OCI-LY7 (cell line): Measurements from ENCODE around the gene SELENOP. TPM values are rescaled to one million over a fixed set of nuclear protein-coding genes. Genes with fewer than 3 reads are reported as not detected.

Source experiments
- BruUV-seq: library from RNA; stranded (reverse); fragments of 400-500 nt; replicated peaks from 2 replicates; lab custom pipeline; 2021; lab: Mats Ljungman, UMichigan
- CTCF ChIA-PET: fragments of 300-600 bp; sonication (Branson Sonifier 250); formaldehyde crosslinking; loops from one replicate; lab custom pipeline; 2022; ENCODE audit warnings: antibody characterized with exemption; ENCODE audit not compliant: unreplicated experiment; lab: Charles Lee
- POLR2A ChIA-PET: fragments of 300-600 bp; sonication (Branson Sonifier 250); formaldehyde crosslinking; loops from one replicate; lab custom pipeline; 2022; ENCODE audit warnings: antibody characterized with exemption; lab: Charles Lee
- DNase-seq: peaks from one replicate; pipeline ENCODE4 v3.0.0-alpha.2; 2015; ENCODE audit warnings: low spot score
- H2AFZ ChIP-seq: fragments of 200-600 bp; sonication (generic), shearing (Covaris generic); 2 replicates; pipeline ENCODE4 v1.6.1; 2014; ENCODE audit warnings: mild to moderate bottlenecking, antibody characterized with exemption, low read length, moderate library complexity
- H3K27ac ChIP-seq: fragments of 200-600 bp; sonication (generic); 2 replicates; pipeline ENCODE4 v1.5.1; 2014; ENCODE audit warnings: mixed run types, low read depth, mild to moderate bottlenecking, moderate library complexity, low read length, inconsistent platforms; ENCODE audit not compliant: poor library complexity, severe bottlenecking
- H3K36me3 ChIP-seq: fragments of 200-600 bp; sonication (generic); 2 replicates; pipeline ENCODE4 v1.6.1; 2014; ENCODE audit warnings: mild to moderate bottlenecking, antibody characterized with exemption, low read length, moderate library complexity, mixed read lengths; ENCODE audit not compliant: insufficient read depth
- H3K4me1 ChIP-seq: fragments of 200-600 bp; sonication (generic); 2 replicates; pipeline ENCODE4 v1.5.1; 2014; ENCODE audit warnings: mild to moderate bottlenecking, low read length; ENCODE audit not compliant: insufficient read depth, poor library complexity, severe bottlenecking
- H3K4me2 ChIP-seq: fragments of 200-600 bp; sonication (generic); 2 replicates; pipeline ENCODE4 v1.6.1; 2014; ENCODE audit warnings: mild to moderate bottlenecking, low read length
- H3K4me3 ChIP-seq: fragments of 200-600 bp; sonication (generic); 2 replicates; pipeline ENCODE4 v1.5.1; 2014; ENCODE audit warnings: mild to moderate bottlenecking, low read depth, low read length; ENCODE audit not compliant: poor library complexity, severe bottlenecking
- H3K79me2 ChIP-seq: fragments of 200-600 bp; sonication (generic); 2 replicates; pipeline ENCODE4 v1.6.1; 2016; ENCODE audit warnings: low read depth, mild to moderate bottlenecking, low read length, moderate library complexity, mixed read lengths; ENCODE audit not compliant: insufficient read depth
- H3K9me2 ChIP-seq: fragments of 200-600 bp; sonication (generic); 2 replicates; pipeline ENCODE4 v1.6.1; 2016; ENCODE audit warnings: mild to moderate bottlenecking, low read length, mixed read lengths; ENCODE audit not compliant: insufficient read depth
- H3K9me3 ChIP-seq: fragments of 200-600 bp; sonication (generic); 2 replicates; pipeline ENCODE4 v1.6.1; 2014; ENCODE audit warnings: mild to moderate bottlenecking, mixed run types, low read length, mixed read lengths
- H4K20me1 ChIP-seq: fragments of 200-600 bp; sonication (generic); 2 replicates; pipeline ENCODE4 v1.6.1; 2014; ENCODE audit warnings: mild to moderate bottlenecking, antibody characterized with exemption, low read length, moderate library complexity, mixed read lengths; ENCODE audit not compliant: insufficient read depth
- CTCF ChIP-seq: fragments of 200-600 bp; sonication (generic); conservative IDR thresholded peaks from 2 replicates; pipeline ENCODE4 v1.5.1; 2014; ENCODE audit warnings: mild to moderate bottlenecking, antibody characterized with exemption, low read length, moderate library complexity, mixed read lengths
- EZH2phosphoT487 ChIP-seq: fragments of 200-600 bp; sonication (generic); IDR thresholded peaks from 2 replicates; pipeline ENCODE4 v1.6.1; 2018; ENCODE audit warnings: low read depth, borderline replicate concordance, mild to moderate bottlenecking, mixed run types, antibody characterized with exemption, low read length, moderate library complexity, mixed read lengths
- intact Hi-C: fragments of 100-400 bp; cut with micrococcal nuclease; formaldehyde crosslinking; loops from one replicate; pipeline ENCODE4 v1.10.0; 2022; ENCODE audit not compliant: unreplicated experiment
- total RNA-seq, 2 experiments: library from RNA; depleted of rRNA in 1 of 2; stranded (reverse); fragments of >200 nt in 1 of 2; shearing (Covaris generic) in 1 of 2; gene quantifications; 2 replicates each; pipeline ENCODE4 v1.2.3, GENCODE V29; 2014 to 2022

Gene SELENOP
- total RNA-seq, 2 experiments from 2014 or later = not detected

DNA sequence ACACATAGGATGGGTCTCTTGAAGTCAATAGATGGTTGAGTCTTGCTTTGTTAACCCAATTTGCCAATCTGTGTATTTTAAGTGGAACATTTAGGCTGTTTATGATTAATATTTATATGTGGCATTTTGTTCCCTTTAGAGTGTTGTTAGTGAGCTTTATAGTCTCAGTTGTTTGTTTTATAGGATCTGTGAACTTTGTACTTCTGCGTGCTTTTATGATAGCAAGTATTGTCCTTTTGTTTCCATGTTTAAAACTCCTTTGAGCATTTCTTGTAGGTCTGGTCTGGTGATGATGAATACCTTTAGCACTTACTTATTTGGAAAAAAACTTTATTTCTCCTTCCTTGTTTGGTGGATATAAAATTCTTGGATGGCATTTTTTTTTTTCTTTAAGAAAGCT lies 23.8 kb downstream of the SELENOP start:
- Histone ChIP-seq H3K36me3 (no peaks in the 10 kb centered on the region), H3K4me1 (no peaks in the 10 kb centered on the region), H3K9me2 (no peaks in the 10 kb centered on the region), H2AFZ (no peak overlapping the region), H3K9me3 (0 out of 2 replicates have a peak, but pooled peaks cover 12% of the 10 kb centered on the region), H3K27ac (no peak overlapping the region), H3K4me3 (no peak overlapping the region), H3K4me2 (no peak overlapping the region), H3K79me2 (no peaks in the 10 kb centered on the region), H4K20me1 (no peaks in the 10 kb centered on the region)
- POLR2A ChIA-PET = no interaction called here
- TF ChIP-seq EZH2phosphoT487 = no peak
- no peak for TF ChIP-seq CTCF
- intact Hi-C loops = no loop called here
- DNase-seq = no peak
- BruUV-seq = no TSS peak
- CTCF ChIA-PET = no interaction called here

GRCh38 chr5:42787073-42787472 lies 24.6 kb downstream of the SELENOP start:
- TF ChIP-seq CTCF (no peak), EZH2phosphoT487 (no peak)
- Histone ChIP-seq H3K4me3 (no peak overlapping the region), H3K4me1 (no peaks in the 10 kb centered on the region), H2AFZ (no peak overlapping the region), H4K20me1 (no peaks in the 10 kb centered on the region), H3K79me2 (no peaks in the 10 kb centered on the region), H3K27ac (no peak overlapping the region), H3K9me2 (no peaks in the 10 kb centered on the region), H3K9me3 (0 out of 2 replicates have a peak, but pooled peaks cover 12% of the 10 kb centered on the region), H3K36me3 (no peaks in the 10 kb centered on the region), H3K4me2 (no peak overlapping the region)
- BruUV-seq = no TSS peak
- ChIA-PET CTCF (no interaction called here), POLR2A (interaction anchor here (0.7 kb wide), 1 partner anchor 679 kb away, joined by 5 read pairs; no protein-coding TSS in a partner anchor)
- intact Hi-C loops = no loop called here
- no peak for DNase-seq

GRCh38 chr5:42785756-42786155 lies 25.9 kb downstream of the SELENOP start:
- no peaks in the 10 kb centered on the region for H3K4me1 ChIP-seq
- no peak overlapping the region for H2AFZ ChIP-seq
- H4K20me1 ChIP-seq = no peaks in the 10 kb centered on the region
- no peak overlapping the region for H3K27ac ChIP-seq
- H3K9me3 ChIP-seq = 0 out of 2 replicates have a peak, but pooled peaks cover 12% of the 10 kb centered on the region
- no peaks in the 10 kb centered on the region for H3K9me2 ChIP-seq
- CTCF ChIA-PET = no interaction called here
- no peak overlapping the region for H3K4me3 ChIP-seq
- no peak for DNase-seq
- no TSS peak for BruUV-seq
- TF ChIP-seq CTCF (no peak), EZH2phosphoT487 (no peak)
- no peaks in the 10 kb centered on the region for H3K36me3 ChIP-seq
- no peak overlapping the region for H3K4me2 ChIP-seq
- H3K79me2 ChIP-seq = no peaks in the 10 kb centered on the region
- POLR2A ChIA-PET = no interaction called here
- intact Hi-C loops = no loop called here
